ENCODE measurements around the gene LITAF.
"Not testable (repeated sequence)": the region's sequence is repeated elsewhere in the genome, so short reads cannot be mapped to it uniquely, and the experiment has no call there.

LITAF gene

GRCh38 chr16:11515540-11516430 is 70.9 kb downstream of the LITAF start:
- DNase-seq: no peak

DNA sequence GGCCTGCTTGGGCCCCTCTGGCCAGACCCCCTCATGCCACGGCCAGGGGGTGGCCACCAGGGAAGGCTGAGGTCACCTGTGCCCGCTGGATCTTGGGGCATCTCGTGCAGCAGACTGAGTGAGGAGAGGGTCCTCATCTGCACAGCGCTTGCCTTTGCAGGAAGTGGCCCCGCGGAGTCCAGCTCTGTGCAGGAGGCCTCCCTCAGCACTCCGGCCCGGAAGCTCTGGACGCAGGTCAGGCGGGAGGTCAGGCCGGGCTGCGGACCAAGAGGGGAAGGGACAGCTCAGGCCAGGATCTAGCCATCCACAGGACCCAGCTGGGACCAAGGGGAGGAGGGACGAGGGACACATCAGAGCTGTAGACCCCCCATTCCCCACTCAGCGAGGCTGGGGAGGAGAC is 72.4 kb downstream of the LITAF start:
- no peak for DNase-seq

DNA sequence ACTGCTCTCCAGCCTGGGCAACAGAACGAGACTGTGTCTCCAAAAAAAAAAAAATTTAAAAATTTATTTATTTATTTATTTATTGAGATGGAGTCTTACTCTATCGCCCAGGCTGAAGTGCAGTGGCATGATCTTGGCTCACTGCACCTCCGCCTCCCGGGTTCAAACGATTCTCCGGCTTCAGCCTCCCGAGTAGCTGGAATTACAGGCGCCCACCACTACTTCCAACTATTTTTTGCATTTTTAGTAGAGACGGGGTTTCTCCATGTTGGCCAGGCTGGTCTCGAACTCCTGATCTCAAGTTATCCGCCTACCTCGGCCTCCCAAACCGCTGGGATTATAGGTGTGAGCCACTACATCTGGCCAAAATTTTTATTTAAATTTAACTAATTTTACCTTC is 73.4 kb downstream of the LITAF start:
- DNase-seq: not testable (repeated sequence)

- no peak for DNase-seq
Observed at GRCh38 chr16:11511801-11512200, 74.9 kb downstream of the LITAF start.

DNA sequence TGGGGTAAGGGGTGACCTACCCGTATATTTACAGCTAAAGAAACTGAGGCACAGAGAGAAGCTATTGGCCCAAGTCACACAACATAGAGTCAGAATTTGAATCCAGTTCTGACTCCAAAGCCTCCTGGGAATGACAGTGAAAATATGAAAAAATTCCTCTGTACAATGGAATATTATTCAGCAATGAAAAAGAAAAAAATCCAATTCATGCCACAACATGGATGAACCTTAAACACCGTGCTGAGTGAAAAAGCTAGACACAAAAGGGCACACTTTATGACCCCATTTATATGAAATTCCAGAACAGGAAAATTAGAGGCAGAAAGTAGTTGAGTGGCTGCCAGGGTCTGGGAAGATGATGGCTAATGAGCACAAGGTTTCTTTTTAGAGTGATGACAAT is 75.4 kb downstream of the LITAF start:
- no peak for DNase-seq

DNA sequence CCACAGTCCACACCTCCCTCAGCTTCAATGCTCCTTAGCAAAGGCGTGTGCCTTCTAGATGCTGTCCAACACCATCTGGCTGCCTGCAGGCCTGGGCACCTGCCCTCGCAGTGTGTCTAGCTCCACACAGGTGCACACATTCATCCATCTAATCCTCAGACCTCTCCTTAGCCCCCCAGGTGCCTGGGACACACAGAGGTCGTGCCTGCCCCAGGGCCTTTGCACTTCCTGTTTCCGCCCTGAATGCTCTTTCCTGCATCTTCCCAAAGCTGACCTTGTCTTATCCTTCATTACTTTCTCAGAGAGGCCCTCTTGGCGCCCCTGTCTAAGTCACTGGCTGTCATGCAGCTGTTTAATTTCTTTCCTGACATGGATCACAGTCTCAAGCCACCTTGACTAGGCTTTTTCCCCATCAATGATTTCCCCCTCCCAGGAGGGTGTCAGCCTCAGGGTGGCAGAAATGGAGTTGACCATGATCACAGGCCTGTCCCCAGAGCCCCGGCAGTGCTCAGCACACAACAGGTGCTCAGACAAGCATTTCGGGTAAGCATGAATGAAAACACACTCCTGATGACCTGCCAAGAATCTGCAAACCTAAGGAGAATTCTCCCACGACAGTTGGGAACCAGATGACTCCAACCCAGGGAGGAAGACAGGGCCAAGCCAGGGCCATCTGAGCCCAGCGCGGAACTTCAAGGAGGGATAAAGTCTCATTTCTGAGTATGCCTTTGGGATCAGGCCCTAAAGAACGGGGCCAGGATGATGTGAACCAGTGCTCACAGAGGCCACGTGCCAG is 76.3 kb downstream of the LITAF start:
- DNase-seq: no peak

GRCh38 chr16:11507991-11508390 is 78.7 kb downstream of the LITAF start:
- no peak for DNase-seq

DNA sequence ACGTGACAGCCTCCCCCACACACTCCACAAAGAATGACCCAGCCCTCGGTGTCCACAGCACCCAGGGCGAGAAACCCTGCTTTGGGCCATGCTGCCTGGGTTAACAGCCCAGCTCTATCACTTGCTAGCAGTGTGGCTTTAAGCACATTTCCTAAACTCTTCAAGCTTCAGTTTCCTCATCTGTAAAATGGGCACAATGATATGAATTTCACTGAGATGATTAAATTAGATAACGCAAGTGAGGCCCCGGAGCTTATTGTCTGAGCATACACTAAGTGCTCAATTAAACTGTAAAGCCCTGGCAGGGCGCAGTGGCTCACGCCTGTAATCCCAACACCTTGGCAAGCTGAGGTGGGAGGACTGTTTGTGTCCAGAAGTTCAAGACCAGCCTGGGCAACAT is 79.4 kb downstream of the LITAF start:
- no peak for DNase-seq

DNA sequence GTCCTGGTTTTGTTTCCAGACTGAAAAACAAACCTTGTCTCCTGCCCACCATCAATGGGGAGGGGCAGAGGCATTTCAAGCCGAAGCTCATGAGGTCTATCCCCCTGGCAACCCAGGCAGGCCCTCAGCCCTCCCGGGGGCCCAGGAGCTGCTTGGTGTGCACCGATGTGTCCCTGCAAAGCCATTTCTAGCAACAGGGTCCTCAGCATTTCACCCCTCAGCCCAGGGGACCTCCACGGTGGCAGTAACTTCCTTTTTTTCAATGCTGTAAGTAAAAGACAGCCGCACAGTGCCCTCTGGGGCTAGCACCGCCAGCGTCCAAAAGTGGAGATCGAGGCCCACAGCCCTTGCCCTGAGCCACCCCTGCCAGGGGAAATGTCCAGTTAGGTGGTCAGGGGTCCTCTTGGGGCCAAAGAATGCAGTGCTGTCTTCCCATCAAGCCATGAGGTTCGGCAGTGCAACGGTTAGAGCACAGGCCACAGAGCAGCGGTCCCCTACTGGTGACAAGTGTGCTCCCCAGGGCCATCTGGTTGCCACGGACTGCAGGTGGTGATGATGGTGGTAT is 79.9 kb downstream of the LITAF start:
- no peak for DNase-seq

GRCh38 chr16:11504261-11504660 is 82.5 kb downstream of the LITAF start:
- DNase-seq: not testable (repeated sequence)

- DNase-seq: no peak
Observed at GRCh38 chr16:11503566-11503965, 83.2 kb downstream of the LITAF start.

DNA sequence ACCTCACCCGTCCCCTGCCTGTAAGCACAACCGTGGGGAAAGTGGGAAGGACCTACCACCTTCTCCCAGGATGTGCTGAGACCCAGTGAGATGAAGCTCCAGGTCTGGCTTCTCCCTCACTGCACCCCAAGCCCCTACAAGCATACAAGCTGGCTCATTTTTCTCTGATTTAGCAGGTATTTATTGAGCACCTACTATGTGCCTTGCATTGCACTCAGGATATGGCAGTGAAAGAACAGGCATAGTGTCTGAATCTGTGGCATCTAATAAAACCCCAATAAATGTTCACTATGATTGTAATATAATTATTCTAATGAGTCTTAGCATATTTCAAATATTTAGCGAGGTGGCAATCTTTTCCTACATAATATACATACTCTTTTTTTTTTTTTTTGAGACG is 84.5 kb downstream of the LITAF start:
- no peak for DNase-seq

GRCh38 chr16:11501632-11502031 is 85.1 kb downstream of the LITAF start:
- no peak for DNase-seq

- DNase-seq: no peak
Observed at GRCh38 chr16:11500700-11501346, 85.9 kb downstream of the LITAF start.

DNA sequence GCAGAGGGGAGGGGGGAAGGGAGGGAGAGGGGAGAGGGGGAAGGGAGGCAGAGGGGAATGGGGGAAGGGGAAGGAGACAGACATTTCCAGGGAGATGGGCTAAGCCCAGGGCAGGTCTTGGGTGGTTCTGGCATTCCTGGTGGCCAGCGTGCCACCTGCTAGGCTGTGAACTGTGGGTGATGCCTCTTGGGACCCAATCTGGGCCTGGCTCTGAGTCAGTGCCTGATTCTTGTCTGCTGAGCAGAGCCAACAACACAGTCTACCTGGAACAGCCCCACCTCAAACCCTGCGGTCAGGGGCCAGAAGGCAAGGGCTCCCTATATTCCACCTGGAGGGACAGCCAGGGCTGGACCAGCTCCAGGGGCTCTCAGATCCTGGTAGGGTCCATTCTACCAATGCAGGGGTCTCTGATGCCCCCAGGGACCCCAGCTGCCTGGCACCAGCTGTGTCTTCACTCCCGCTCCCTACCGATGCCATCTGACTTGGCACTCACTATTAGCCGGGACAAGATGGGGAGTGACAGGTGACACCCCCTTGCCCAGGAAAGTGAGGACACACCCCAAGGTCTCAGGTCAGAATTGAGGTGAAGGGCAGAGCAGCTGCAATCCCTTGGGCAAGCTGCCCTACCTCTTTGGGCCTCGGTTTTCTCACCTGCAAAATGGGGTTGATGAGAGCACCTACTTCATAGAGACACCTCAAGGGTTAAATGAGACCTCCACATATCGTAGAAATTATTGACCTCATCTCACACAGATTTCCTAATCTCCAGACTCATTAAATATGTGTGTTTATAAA is 87.2 kb downstream of the LITAF start:
- DNase-seq: no peak

DNA sequence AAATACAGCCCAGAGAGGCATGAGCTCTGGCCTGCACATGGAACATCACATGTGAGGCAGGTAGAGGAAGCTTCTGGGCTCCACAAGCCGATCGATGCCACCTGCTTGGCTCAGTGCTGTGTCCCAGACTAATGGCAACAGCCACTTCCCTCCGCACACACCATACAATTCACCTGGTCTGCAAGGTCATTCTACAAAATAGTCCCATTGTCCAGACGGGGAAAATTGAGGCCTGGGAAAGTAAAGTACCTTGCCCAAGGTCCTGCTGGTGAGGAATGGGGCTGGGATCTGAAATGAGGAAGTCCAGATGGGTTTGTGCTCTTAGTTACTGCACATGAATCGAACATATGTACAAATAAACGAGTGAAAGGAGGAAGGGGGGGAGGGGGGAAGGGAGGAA is 88.0 kb downstream of the LITAF start:
- DNase-seq: no peak

DNA sequence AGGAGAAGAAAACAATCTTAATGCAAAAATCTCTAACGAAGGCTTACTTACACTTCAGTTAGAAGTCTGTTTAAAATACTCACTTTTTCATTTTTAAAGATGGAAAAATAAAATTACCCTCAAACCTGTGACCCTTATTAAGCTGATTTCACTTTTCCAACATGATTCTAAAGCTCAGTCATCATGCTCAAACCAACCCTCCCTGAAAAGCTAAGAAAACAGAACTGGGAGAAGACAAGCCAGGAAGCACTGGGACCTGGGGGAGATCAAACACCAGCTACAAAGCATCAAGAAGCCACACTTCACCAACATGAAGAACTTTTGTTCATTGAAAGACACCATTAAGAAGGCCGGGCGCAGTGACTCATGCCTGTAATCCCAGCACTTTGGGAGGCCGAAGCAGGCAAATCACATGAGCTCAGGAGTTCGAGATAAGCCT is 88.8 kb downstream of the LITAF start:
- no peak for DNase-seq

Data from CD4-positive, alpha-beta T cell treated with Interleukin-10 for 1 hour (primary cell).